ENCODE data around the gene PPM1H. TPM values are rescaled to one million over a fixed set of nuclear protein-coding genes. Genes with fewer than 3 reads are reported as not detected.

Gene PPM1H
- total and polyA plus RNA-seq, 2 of the 8 experiments (the other 6 are each of a cell fraction or from before 2014, with no cell fraction given): 16.4 to 36.1 TPM

DNA sequence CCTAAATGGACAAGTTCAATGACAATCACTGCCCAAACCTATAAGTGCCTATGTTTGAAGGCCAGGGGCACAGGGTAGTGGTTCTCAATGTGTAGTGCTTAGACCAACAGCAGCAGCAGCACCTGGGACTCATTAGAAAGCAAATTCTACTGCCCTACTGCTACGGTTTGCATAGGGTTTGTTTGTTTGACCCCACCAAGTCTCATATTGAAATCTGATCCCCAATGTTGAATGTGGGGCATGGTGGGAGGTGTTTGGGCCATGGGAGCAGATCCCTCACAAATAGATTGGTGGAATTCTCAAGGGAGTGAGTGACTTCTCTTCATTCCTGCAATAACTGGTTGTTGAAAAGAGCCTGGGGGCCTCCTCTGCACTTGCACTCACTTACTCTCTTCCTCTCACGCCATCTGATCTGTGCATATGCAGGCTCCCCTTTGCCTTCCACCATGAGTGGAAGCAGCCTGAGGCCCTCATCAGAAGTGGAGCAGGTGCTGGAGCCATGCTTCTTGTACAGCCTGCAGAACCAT lies 39.5 kb downstream of the PPM1H start:
- POLR2A ChIA-PET (ENCODE audit: partially characterized antibody): no interaction called here
- Histone ChIP-seq H3K4me2 (ENCODE audit: insufficient read depth in 1 of 2, low read depth in 2 of 2, low read length in 2 of 2) (no peak overlapping the region), H3K23ac (ENCODE audit: insufficient read length) (no peak overlapping the region), H2AK5ac (ENCODE audit: low read depth, low read length) (no peak overlapping the region), H3K27ac (ENCODE audit: low read depth, low read length) (no peak overlapping the region), H4K20me1 (replicated peaks in 1 of 2; ENCODE audit: control insufficient read depth in 1 of 2, insufficient read depth in 2 of 2, low read length in 2 of 2) (peaks cover 1 to 2% of the 10 kb centered on the region in 2 experiments), H3K4ac (replicated peaks; ENCODE audit: insufficient read length, low read depth, low read length) (no peak overlapping the region), H3K18ac (ENCODE audit: extremely low read depth, low read length) (no peak overlapping the region), H3K56ac (replicated peaks; ENCODE audit: insufficient read length, low read depth, low read length) (no peak overlapping the region), H2BK120ac (replicated peaks; ENCODE audit: low read depth, low read length) (no peak overlapping the region), H2BK12ac (ENCODE audit: low read depth, low read length) (no peak overlapping the region), H4K8ac (ENCODE audit: extremely low read depth, insufficient read depth, low read length) (no peak overlapping the region), H2AFZ (ENCODE audit: low read length) (no peak overlapping the region), H3K4me1 (replicated peaks in 1 of 4; ENCODE audit: control insufficient read depth in 3 of 4, insufficient read depth in 4 of 4, low read length in 3 of 4) (peaks cover 0 to 6% (median 0%) of the 10 kb centered on the region in 4 experiments; a peak in 2 of 7 replicates), H3K9me3 (ENCODE audit: insufficient read depth in 2 of 2, low read depth in 1 of 2, low read length in 1 of 2) (no peaks in the 10 kb centered on the region), H4K5ac (ENCODE audit: insufficient read length, low read depth, low read length) (no peak overlapping the region), H2BK5ac (ENCODE audit: low read depth, low read length) (no peak overlapping the region), H3K79me2 (ENCODE audit: control insufficient read depth in 1 of 2, insufficient read depth in 2 of 2, low read length in 2 of 2) (peaks cover 4 to 59% of the 10 kb centered on the region in 2 experiments), H2BK15ac (ENCODE audit: low read length) (no peak overlapping the region), H3K14ac (ENCODE audit: insufficient read length) (no peak overlapping the region), H3K79me1 (ENCODE audit: low read depth, low read length) (peaks cover 2% of the 10 kb centered on the region; the same call in 1 of the 2 replicates), H3K36me3 (ENCODE audit: control insufficient read depth in 2 of 4, insufficient read depth in 4 of 4, low read length in 3 of 4) (no peaks in the 10 kb centered on the region), H3K27me3 (replicated peaks in 1 of 4; ENCODE audit: control insufficient read depth in 3 of 4, extremely low read depth in 1 of 4, insufficient read depth in 3 of 4, low read length in 3 of 4) (no peaks in the 10 kb centered on the region), H3K9ac (replicated peaks in 1 of 4; ENCODE audit: extremely low read depth in 1 of 4, low read depth in 3 of 4, low read length in 3 of 4) (no peak overlapping the region), H3K23me2 (ENCODE audit: low read depth, low read length) (no peaks in the 10 kb centered on the region), H2BK20ac (ENCODE audit: low read length) (no peak overlapping the region), H4K91ac (replicated peaks; ENCODE audit: insufficient read length, low read length) (no peak overlapping the region), H3K4me3 (ENCODE audit: extremely low read depth in 1 of 4, insufficient read depth in 2 of 4, low read depth in 3 of 4, low read length in 4 of 4) (no peak overlapping the region)
- TF ChIP-seq HDAC6 (IDR thresholded peaks at IDR 0.05; ENCODE audit: low read depth, low read length) (no peak), TAF7 (optimal IDR thresholded peaks at IDR 0.05; ENCODE audit: borderline replicate concordance, low read depth, low read length) (no peak), KDM5A (IDR thresholded peaks at IDR 0.05; ENCODE audit: low read length) (no peak), CREB1 (IDR thresholded peaks at IDR 0.05) (no peak), BRCA1 (IDR thresholded peaks at IDR 0.05; ENCODE audit: low read depth, low read length) (no peak), GABPA (IDR thresholded peaks at IDR 0.05; ENCODE audit: borderline replicate concordance, insufficient read depth, low read length) (no peak)
- WGBS, 2 experiments (ENCODE audit: extremely low coverage in 1 of 2, insufficient coverage in 1 of 2, insufficient read length in 1 of 2, insufficient replicate concordance in 2 of 2, low coverage in 1 of 2, low lambda C conversion rate in 2 of 2, missing lambda C conversion rate in 1 of 2): 86% methylated on average over 2 of the region's 2 CpGs; no CpG with 5 or more reads in 1 of the 2 experiments
- CTCF ChIA-PET (ENCODE audit: partially characterized antibody): no interaction called here
- FAIRE-seq: no peak
- DNase-seq (ENCODE audit: low read depth in 1 of 2, low spot score in 2 of 2): no peak
